Smooth muscle cell (in vitro differentiated cells): ENCODE measurements around the gene EPM2AIP1. TPM values are rescaled to one million over a fixed set of nuclear protein-coding genes. Genes with fewer than 3 reads are reported as not detected.
A peak's percentile ranks its signal among the peaks of the same experiment; 100 is the strongest.

Experiments
- DNase-seq: peaks from one replicate; lab custom pipeline; 2025; ENCODE audit not compliant: unreplicated experiment; lab: John Stamatoyannopoulos, UW
- H2AFZ ChIP-seq: fragments of 200-600 bp; sonication (generic); 2 replicates; pipeline ENCODE4 v1.6.0; 2016; ENCODE audit warnings: antibody characterized with exemption, low read depth, mild to moderate bottlenecking
- H3F3A ChIP-seq: fragments of 200-600 bp; sonication (generic); 2 replicates; pipeline ENCODE4 v1.6.0; 2017; ENCODE audit warnings: antibody characterized with exemption, low read depth
- H3K27ac ChIP-seq: fragments of 200-600 bp; sonication (generic); 2 replicates; pipeline ENCODE4 v1.5.1; 2016; ENCODE audit warnings: low read depth, mild to moderate bottlenecking
- H3K27me3 ChIP-seq: fragments of 200-600 bp; sonication (generic); 2 replicates; pipeline ENCODE4 v1.6.1; 2016; ENCODE audit warnings: low read depth, mild to moderate bottlenecking
- H3K36me3 ChIP-seq: fragments of 200-600 bp; sonication (generic); 2 replicates; pipeline ENCODE4 v1.5.1; 2016; ENCODE audit warnings: low read depth
- H3K4me1 ChIP-seq: fragments of 200-600 bp; sonication (generic); 2 replicates; pipeline ENCODE4 v1.5.1; 2016; ENCODE audit warnings: low read depth
- H3K4me2 ChIP-seq: fragments of 200-600 bp; sonication (generic); 2 replicates; pipeline ENCODE4 v1.6.0; 2016; ENCODE audit warnings: mild to moderate bottlenecking
- H3K4me3 ChIP-seq: fragments of 200-600 bp; sonication (generic); 2 replicates; pipeline ENCODE4 v1.5.1; 2016; ENCODE audit warnings: mild to moderate bottlenecking
- H3K79me2 ChIP-seq: fragments of 200-600 bp; sonication (generic); 2 replicates; pipeline ENCODE4 v1.6.0; 2016; ENCODE audit warnings: low read depth, mild to moderate bottlenecking
- H3K9ac ChIP-seq: fragments of 200-600 bp; sonication (generic); 2 replicates; pipeline ENCODE4 v1.6.0; 2016; ENCODE audit warnings: low read depth
- H3K9me3 ChIP-seq: fragments of 200-600 bp; sonication (generic); replicated peaks from 2 replicates; pipeline ENCODE4 v1.5.1; 2016; ENCODE audit warnings: low read depth
- H4K20me1 ChIP-seq: fragments of 200-600 bp; sonication (generic); 2 replicates; pipeline ENCODE4 v1.6.0; 2016; ENCODE audit warnings: low read depth
- WGBS: methylation state at CpG from one replicate; pipeline ENCODE4 v1.1.7; 2016; ENCODE audit warnings: low lambda C conversion rate; 5-methylcytosine and 5-hydroxymethylcytosine counted together
- polyA plus RNA-seq: library from polyadenylated mRNA; unstranded; fragments of >200 nt; fragmentation: Nextera tagmentation; extraction: Ambion mirVana; gene quantifications from 2 replicates; pipeline ENCODE4 v1.2.1, GENCODE V29; 2016
- total RNA-seq: library from RNA; depleted of rRNA; stranded (reverse); fragments of >200 nt; gene quantifications from 2 replicates; pipeline ENCODE4 v1.2.3, GENCODE V29; 2014
- TF ChIP-seq, protein P1 (sequence below): fragments of 200-600 bp; sonication (generic); IDR thresholded peaks from 2 replicates; pipeline ENCODE4 v1.5.1; 2017; ENCODE audit warnings: borderline replicate concordance, mild to moderate bottlenecking, antibody characterized with exemption; ENCODE audit not compliant: insufficient read depth, poor library complexity, severe bottlenecking

Gene EPM2AIP1
- total and polyA plus RNA-seq, 2 experiments from 2014 or later: 6.5 to 18.6 TPM

DNA sequence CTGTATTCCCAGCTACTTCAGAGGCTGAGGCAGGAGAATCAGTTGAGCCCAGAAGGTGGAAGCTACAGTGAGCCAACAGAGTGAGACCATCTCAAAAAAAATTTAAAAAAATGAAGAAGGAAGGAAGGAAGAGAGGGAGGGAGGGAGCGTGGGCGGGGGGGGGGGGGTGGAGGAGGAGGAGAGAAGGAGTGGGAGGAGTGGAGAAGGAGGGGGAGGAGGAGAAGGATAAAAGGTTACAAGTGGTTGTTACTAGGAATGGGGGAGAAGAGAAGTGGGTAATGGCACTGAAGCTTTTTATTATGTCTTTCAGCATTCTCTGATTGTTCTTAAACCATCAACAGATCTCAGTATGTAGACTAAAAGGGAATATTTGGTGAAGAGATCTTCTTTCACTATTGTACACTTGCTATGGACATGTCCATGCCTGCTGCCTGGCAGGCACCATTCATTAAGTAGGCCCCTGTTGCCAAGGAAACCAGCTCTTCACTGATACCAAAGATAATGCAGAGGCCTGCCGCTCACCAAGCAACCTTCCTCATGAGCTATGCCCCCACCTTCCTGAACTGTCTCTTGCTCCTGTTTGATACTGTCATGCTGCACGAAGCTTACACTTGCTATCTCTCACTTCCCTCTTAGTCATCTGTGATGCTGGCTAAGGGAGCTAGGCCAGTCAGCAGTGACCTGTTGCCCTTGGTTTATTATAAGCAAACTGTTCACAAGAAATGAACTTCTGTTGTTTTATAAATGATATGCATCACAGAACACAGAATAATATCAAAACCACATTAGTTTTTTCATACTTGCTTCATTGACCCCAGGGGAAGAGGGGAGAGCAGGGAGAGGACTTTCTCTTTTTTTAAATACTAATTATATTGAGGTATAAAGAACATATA is 23.1 kb downstream of the EPM2AIP1 start:
- Histone ChIP-seq H3K4me1 (peaks cover 18% of the 10 kb centered on the region), H3K27me3 (no peaks in the 10 kb centered on the region), H2AFZ (no peak overlapping the region), H4K20me1 (no peaks in the 10 kb centered on the region), H3K9ac (no peak overlapping the region), H3K27ac (peak overlapping the region; percentile 64), H3K36me3 (no peaks in the 10 kb centered on the region), H3K9me3 (no peaks in the 10 kb centered on the region), H3K4me2 (peak overlapping the region; percentile 70), H3K79me2 (no peaks in the 10 kb centered on the region), H3K4me3 (no peak overlapping the region), H3F3A (no peaks in the 10 kb centered on the region)
- DNase-seq: no peak
- TF ChIP-seq, protein P1, sequence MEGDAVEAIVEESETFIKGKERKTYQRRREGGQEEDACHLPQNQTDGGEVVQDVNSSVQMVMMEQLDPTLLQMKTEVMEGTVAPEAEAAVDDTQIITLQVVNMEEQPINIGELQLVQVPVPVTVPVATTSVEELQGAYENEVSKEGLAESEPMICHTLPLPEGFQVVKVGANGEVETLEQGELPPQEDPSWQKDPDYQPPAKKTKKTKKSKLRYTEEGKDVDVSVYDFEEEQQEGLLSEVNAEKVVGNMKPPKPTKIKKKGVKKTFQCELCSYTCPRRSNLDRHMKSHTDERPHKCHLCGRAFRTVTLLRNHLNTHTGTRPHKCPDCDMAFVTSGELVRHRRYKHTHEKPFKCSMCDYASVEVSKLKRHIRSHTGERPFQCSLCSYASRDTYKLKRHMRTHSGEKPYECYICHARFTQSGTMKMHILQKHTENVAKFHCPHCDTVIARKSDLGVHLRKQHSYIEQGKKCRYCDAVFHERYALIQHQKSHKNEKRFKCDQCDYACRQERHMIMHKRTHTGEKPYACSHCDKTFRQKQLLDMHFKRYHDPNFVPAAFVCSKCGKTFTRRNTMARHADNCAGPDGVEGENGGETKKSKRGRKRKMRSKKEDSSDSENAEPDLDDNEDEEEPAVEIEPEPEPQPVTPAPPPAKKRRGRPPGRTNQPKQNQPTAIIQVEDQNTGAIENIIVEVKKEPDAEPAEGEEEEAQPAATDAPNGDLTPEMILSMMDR: no peak
- WGBS: 2% methylated on average over 2 of the region's 4 CpGs

DNA sequence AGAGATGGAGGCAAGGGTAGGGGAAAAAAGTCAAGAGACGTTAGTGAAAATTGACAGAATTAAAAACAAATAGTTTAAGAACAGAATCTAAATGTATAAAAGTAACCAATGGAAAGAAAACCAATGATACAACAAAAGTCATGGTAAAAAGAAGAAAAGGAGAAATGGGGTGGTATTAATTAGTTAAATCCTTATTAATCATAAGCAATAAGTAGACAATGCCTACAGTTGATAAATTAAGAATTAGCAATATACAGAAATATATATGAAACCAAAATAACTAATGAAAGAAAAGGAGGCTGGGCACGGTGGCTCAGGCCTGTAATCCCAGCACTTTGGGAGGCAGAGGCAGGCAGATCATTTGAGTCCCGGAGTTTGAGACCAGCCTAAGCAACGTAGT is 23.8 kb downstream of the EPM2AIP1 start:
- WGBS: 79% methylated on average over 4 of the region's 4 CpGs
- Histone ChIP-seq H2AFZ (no peak overlapping the region), H3F3A (no peaks in the 10 kb centered on the region), H3K4me2 (no peak overlapping the region), H3K9me3 (no peaks in the 10 kb centered on the region), H4K20me1 (no peaks in the 10 kb centered on the region), H3K27ac (peak overlapping the region; percentile 64), H3K4me3 (no peak overlapping the region), H3K36me3 (no peaks in the 10 kb centered on the region), H3K79me2 (no peaks in the 10 kb centered on the region), H3K9ac (no peak overlapping the region), H3K4me1 (peaks cover 18% of the 10 kb centered on the region), H3K27me3 (no peaks in the 10 kb centered on the region)
- TF ChIP-seq, protein P1: no peak
- DNase-seq: no peak

DNA sequence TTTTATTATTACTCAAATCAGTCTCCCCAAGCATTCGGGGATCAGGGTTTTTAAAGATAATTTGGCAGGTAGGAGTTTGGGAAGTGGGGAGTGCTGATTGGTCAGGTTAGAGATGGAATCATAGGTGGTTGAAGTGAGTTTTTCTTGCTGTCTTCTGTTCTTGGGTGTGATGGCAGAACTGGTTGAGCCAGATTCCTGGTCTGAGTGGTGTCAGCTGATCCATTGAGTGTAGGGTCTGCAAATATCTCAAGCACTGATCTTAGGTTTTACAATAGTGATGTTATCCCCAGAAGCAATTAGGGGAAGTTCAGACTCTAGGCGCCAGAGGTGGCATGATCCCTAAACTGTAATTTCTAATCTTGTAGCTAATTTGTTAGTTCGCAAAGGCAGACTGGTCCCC is 27.5 kb downstream of the EPM2AIP1 start:
- 32% methylated on average over 3 of the region's 3 CpGs for WGBS

More for the DNA sequence above, 27.5 kb downstream of the EPM2AIP1 start:
- no peaks in the 10 kb centered on the region for H3F3A ChIP-seq
- no peak for DNase-seq
- H3K36me3 ChIP-seq: no peaks in the 10 kb centered on the region
- no peaks in the 10 kb centered on the region for H4K20me1 ChIP-seq
- H2AFZ ChIP-seq: no peak overlapping the region
- H3K4me2 ChIP-seq: no peak overlapping the region
- no peaks in the 10 kb centered on the region for H3K27me3 ChIP-seq
- peak overlapping the region; percentile 78 for H3K27ac ChIP-seq
- H3K9me3 ChIP-seq: no peaks in the 10 kb centered on the region
- H3K9ac ChIP-seq: no peak overlapping the region
- peaks cover 13% of the 10 kb centered on the region for H3K4me1 ChIP-seq
- no peak overlapping the region for H3K4me3 ChIP-seq
- TF ChIP-seq, protein P1: no peak
- H3K79me2 ChIP-seq: no peaks in the 10 kb centered on the region
